ENCODE measurements around the gene JADE1. TPM values are rescaled to one million over a fixed set of nuclear protein-coding genes. Genes with fewer than 3 reads are reported as not detected.
A peak's percentile ranks its signal among the peaks of the same experiment; 100 is the strongest.

Gene JADE1
- total and polyA plus RNA-seq, 2 of the 13 experiments (the other 11 are each of a cell fraction or from before 2014, with no cell fraction given): 5.4 to 19.3 TPM

DNA sequence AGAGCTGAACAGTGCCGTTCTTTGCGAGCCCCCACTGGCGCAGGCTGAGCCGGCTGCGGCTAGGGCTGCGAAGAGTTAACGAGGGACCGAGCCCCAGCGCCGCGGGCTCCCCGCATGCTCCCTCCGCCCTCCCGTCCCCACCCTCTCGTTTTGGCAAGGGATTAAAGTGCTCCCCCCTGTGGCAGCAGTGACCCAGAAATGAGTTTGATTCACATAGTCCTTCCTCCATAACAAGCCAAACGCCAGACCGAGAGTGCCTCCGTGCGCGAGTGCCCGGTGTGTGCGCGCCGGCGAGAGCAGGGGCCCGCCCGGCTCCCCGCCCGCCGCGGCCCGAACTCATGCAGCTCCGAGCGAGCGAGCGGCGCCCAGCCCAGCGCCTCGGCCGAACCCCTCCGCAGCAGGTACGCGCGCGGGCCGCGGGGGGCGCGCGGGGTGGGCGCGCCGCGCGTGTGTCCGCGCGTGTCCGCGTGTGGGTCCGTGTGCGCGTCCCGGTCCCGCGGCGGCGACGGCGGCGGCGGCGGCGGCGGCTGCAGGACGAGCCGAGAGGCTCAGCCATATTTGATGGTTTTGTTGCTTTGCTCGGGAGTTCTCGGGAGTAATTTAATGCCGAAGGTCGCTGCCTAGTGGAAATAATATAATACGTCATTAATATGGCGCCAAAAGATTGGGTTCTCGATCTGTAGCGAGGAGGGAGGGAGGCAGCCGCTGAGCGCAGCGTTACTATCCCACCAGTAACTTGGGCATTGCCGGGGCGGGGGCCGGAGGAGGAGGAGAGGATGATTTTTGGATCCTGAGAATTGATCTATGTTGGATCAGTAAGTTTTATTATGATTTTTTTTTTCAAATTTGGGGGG, at the start of gene JADE1 (continued):
- TF ChIP-seq POGK (CRISPR knock-in tag; conservative IDR thresholded peaks at IDR 0.05) (peak; percentile 62), GABPB1 (CRISPR knock-in tag; IDR thresholded peaks at IDR 0.05) (peak; percentile 36), ZNF354B (CRISPR knock-in tag; IDR thresholded peaks at IDR 0.05) (peak; percentile 68; the same call in 1 of the 2 replicates), MAFK (conservative IDR thresholded peaks at IDR 0.05 in 1 of 2, IDR thresholded peaks at IDR 0.05 in 1 of 2; ENCODE audit: low read length in 2 of 2) (0 out of 4 replicates have a peak, but pooled peaks of 1 of the 2 experiments have one; percentile 14), ZNF619 (CRISPR knock-in tag; IDR thresholded peaks at IDR 0.05) (no peak), PAX8 (CRISPR knock-in tag; IDR thresholded peaks at IDR 0.05; ENCODE audit: borderline replicate concordance) (no peak), ZNF746 (CRISPR knock-in tag; IDR thresholded peaks at IDR 0.05) (no peak), ZNF574 (CRISPR knock-in tag; IDR thresholded peaks at IDR 0.05) (peak; percentile 46; the same call in 1 of the 2 replicates), FOXK1 (CRISPR knock-in tag; IDR thresholded peaks at IDR 0.05; ENCODE audit: borderline replicate concordance, low read depth) (0 out of 2 replicates have a peak, but pooled peaks have one; percentile 31), ZNF281 (CRISPR knock-in tag; IDR thresholded peaks at IDR 0.05; ENCODE audit: borderline replicate concordance) (0 out of 2 replicates have a peak, but pooled peaks have one; percentile 15), POLR2AphosphoS5 (IDR thresholded peaks at IDR 0.05; ENCODE audit: low read depth, low read length) (peak; percentile 53; the same call in 1 of the 2 replicates), FOXC1 (CRISPR knock-in tag; IDR thresholded peaks at IDR 0.05; ENCODE audit: borderline replicate concordance) (peak; percentile 80; the same call in 1 of the 2 replicates), PITX1 (CRISPR knock-in tag; IDR thresholded peaks at IDR 0.05) (peak; percentile 94), HOXA3 (CRISPR knock-in tag; IDR thresholded peaks at IDR 0.05) (peak; percentile 32; the same call in 1 of the 2 replicates), SAFB2 (CRISPR knock-in tag; IDR thresholded peaks at IDR 0.05; ENCODE audit: borderline replicate concordance, low read depth) (peak; percentile 69; the same call in 1 of the 2 replicates), TFDP1 (CRISPR knock-in tag; IDR thresholded peaks at IDR 0.05; ENCODE audit: borderline replicate concordance) (peak; percentile 26; the same call in 1 of the 2 replicates)
- TF ChIP-seq, protein P1, sequence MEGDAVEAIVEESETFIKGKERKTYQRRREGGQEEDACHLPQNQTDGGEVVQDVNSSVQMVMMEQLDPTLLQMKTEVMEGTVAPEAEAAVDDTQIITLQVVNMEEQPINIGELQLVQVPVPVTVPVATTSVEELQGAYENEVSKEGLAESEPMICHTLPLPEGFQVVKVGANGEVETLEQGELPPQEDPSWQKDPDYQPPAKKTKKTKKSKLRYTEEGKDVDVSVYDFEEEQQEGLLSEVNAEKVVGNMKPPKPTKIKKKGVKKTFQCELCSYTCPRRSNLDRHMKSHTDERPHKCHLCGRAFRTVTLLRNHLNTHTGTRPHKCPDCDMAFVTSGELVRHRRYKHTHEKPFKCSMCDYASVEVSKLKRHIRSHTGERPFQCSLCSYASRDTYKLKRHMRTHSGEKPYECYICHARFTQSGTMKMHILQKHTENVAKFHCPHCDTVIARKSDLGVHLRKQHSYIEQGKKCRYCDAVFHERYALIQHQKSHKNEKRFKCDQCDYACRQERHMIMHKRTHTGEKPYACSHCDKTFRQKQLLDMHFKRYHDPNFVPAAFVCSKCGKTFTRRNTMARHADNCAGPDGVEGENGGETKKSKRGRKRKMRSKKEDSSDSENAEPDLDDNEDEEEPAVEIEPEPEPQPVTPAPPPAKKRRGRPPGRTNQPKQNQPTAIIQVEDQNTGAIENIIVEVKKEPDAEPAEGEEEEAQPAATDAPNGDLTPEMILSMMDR (CRISPR knock-in tag; IDR thresholded peaks at IDR 0.05): peak; percentile 92
